GM19099 (cell line): ENCODE data around the gene ATP6V0A4.

Experiments
- POLR2A ChIP-seq: IDR thresholded peaks from 3 replicates; pipeline ENCODE4 v1.6.1; 2011; ENCODE audit warnings: low read depth; ENCODE audit not compliant: insufficient read length; ENCODE audit errors: extremely low read depth

ATP6V0A4 gene

DNA sequence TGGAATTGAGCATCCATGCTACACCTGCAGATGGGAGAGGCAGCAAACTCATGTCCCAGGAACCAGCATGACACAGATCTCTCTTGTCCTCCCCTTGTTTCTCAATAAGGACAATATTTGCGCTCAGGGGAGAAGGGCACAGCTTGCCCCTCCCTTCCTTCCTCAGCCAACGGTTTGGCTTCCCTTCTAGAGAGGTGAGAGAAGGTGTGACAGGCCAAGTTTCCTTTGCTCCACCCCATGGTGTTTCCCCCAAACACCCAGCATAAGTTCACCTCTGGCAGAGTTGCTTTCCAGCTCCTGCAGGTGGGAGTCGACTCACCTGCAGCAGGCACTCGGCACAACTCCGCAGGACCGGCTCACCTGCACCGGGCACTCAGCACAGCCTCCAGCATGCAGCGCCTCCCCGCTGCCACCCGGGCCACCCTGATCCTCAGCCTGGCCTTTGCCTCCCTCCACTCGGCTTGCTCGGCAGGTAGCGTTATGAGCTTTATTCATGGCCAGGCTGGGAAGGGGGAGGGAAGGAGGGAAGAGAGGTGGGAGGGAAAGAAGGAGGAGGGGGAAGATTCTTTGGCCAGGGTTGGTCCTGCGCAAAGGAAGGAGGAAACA lies at the start of gene ATP6V0A4, which contains the start of gene TMEM213:
ATP6V0A4 (minus strand) TSS at position 482 of the 606 bp plus-strand sequence. CDS start 26,949 bp downstream, outside the sequence.
TMEM213 (plus strand) TSS at position 280 of the 606 bp plus-strand sequence; CDS start at position 391, 111 bp downstream.
- TF ChIP-seq POLR2A, result no peak

DNA sequence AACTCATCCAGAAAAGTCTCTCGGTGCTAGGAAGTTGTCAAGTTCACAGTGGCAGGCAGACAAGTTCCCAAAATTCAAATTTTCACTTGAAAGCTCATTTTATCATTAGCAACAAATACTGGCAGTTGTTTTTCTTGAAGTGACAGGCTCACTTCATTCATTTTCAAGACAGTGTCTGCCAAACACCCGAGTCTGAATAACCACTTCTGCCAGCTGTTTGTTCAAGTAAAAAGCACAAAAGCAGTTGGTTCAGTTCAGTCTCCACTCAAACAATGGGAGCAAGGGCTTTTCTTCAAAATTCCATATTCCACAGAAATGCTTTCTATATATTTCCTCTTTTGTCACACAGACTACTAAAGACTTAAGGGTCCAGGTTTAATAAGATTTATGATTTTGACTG lies 47.7 kb upstream of the ATP6V0A4 start:
- no peak for TF ChIP-seq POLR2A

DNA sequence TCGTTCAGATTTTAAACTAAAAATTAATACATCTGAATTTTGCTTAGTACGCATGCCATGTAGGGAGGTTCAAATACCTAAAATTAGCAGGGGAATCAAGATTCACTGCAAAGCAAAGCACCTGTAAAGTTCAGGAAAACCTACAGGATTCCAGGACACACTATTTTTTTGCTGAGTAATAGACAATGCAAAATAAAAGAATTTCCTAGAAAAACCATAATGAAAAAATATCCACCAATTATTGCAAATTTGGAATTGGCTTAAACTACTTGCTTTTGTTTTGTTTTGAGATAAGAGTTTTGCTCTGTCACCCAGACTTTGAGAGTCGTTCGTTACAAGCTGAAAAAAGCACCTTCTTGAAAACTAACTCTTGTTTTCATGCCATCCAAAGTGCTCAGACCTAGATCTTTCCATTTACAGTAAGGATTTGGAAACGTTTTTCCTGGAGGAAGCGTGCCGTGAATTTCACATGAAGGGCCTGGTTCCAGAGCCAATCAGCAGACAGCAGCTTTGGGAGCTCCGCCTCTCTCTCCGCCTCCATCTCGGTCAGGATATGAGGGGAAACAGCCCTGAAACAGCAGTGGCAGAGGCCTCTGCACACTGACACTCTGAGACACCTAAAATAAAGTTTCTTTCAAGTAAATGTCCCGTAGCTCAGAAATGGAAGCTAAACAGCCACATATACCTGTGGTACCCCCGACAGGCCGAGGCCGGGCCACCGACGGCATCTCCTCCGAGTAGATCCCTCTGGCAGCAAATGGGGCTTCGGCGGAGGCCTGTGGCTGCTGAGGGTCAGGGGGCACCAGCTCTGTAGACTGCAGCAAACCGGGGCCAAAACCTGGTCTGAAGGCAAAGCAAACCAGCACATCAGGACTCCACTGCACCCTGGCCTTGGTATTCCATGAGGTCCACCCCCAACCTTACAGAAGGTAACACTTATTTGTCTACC lies 45.9 kb upstream of the ATP6V0A4 start:
- no peak for TF ChIP-seq POLR2A

DNA sequence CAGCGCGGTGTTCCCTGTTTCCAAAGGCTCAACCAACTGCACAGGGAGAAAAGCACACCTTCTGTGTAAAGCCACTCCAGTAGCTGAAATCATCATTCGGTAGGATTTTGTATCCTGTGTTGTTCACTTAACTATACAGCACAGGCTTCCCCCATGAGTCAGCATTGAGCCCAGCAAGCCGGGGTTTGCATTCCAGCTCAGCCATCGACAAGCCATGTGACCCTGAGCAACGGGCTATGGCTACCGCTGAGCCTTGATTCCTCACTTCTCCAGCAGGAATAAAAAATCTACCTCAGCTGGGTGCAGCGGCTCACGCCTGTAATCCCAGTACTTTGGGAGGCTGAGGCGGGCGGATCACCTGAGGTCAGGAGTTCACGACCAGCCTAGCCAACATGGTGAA lies 44.1 kb upstream of the ATP6V0A4 start:
- no peak for TF ChIP-seq POLR2A

DNA sequence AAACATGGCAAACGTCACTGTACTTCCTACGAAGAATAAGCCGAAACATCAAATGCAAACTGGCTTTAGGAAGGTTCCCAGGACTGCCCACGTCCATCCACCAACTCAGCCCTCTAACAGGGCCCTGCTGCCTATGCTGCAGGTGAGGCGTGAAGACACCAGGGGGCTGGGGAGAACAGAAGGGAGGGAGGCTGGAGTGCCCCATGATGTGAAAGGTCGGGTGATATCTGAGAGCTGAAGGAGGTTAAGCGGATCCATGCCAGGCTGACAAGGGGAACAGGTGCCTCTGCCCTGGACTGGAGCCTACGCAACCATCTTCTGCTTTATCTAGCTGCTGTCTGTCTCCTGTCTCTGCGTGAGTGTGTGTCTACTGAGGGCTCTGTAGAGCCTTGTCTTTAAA lies 40.2 kb upstream of the ATP6V0A4 start:
- TF ChIP-seq POLR2A, result no peak

DNA sequence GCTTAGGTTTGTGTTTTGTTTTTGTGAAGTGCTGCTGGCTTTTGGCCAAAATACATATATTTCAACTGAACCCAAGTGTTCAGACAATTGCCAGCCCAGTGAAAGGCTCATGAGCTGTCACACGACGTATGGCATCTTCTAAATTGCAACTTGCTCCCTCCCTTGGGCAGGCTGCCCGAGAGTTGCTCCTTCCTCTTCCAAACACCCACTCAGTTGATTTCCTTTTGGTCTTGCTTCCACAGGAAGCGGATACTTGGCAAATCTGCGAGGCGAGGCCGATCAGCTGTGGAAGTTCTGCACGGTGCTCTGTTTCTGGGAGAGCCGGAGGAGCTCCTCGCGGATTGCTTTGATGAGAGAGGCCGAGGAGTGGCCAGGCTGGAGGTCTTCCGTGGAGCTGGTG lies 39.6 kb upstream of the ATP6V0A4 start:
- no peak for TF ChIP-seq POLR2A

DNA sequence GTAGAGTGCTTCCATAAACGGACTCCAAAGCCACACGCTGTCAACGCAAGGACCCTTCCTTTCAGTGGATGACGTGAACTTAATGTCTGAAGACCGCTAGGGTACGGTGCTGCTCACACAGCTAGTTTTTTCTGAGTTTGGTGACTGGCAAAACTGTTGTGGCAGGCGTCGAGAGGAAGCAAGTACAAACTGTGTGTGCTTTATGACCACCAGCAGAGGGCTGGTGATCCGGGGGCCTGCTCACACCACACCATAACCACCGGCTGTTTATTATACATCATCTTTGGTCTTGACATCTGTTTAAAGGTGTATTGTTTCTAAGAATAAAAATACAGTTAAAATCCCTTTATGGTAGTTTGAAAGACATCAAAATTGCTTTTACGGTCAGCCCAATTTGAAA lies 37.1 kb upstream of the ATP6V0A4 start:
- no peak for TF ChIP-seq POLR2A

DNA sequence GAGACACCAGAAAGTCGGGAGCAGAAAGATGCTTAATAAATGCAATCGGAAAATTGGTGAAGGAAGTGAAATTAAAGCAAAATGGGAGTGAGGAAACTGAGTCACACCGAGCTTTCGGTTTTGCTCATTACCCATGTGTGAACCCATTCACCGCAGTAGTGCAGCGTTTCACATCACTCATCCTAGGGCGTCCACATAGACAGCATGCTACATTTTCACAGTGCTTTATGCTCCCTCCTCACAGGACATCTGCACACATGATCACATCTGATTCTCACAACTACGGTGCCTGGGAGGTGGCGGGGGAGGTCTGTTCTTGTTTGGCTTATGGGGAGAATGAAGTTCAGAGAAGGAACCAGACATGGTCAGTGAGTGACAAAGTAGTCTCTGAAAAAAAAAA lies 36.6 kb upstream of the ATP6V0A4 start:
- no peak for TF ChIP-seq POLR2A

DNA sequence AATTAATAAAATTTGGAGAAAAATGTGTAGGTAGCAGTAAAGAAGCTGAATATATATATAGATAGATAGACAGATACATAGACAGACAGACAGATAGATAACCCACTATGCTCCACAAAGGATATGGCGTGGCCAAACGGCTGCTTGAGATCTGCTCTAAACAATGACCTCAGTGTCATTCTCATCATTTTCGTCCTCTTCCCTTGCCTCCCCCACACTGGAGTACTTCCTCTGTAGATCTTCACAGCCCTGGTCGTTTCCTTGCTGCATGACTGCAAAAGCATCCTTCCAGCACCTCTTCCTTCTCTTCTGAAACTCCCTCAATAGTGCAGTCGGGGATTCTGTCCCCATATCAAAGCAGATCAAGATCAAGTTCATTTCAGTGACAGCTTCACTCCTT lies 35.6 kb upstream of the ATP6V0A4 start:
- no peak for TF ChIP-seq POLR2A

DNA sequence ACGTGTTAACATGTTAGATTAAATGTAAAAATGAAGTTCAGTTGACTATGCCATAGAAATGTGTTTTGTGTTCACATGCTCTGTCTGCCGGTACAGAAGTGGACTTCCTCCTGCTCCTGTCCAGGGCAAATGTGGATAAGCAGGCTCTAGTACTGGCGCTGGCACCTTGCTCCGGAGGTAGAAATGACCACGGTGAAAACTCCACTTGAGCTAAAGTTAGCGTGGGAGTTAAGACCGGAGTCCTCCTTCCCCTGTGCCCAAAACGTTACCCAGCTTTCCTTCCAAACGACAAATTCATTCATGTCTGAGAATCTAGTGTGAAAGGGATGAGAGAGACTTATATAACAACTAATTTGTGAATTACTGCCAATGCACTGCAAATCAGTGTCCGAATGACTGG lies 35.0 kb upstream of the ATP6V0A4 start:
- no peak for TF ChIP-seq POLR2A

DNA sequence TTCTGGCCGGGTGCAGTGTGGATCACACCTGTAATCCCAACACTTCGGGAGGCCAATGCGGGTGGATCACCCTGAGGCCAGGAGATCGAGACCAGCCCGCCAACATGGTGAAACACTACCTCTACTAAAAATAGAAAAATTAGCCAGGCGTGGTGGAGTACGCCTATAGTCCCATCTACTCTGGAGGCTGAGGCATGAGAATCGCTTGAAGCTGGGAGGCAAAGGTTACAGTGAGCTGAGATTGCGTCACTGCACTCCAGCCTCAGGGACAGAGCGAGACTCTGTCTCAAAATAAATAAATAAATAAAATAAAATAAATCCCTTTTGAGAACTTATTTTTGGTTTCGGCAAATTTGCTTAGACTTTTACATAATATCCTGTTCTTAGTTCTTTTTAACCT lies 31.3 kb upstream of the ATP6V0A4 start:
- no peak for TF ChIP-seq POLR2A

DNA sequence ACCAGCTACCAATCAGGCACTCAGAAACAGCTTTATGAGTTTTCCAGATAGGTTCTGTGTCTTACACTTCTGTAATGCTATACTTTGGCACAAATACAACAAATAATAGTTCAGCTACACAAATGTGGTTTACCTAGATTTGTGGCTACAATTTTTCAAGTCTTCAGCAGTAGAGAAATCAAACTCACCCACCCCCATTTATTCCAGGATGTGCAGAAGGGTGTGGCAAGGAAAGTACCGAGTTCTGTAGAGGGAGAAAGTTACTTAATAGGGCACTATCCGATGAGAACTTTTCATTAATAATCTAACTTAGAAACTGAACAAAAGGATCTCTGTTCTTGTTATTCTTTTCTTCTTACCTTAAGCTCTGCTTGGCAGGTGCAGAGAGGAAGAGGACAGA lies 30.3 kb upstream of the ATP6V0A4 start:
- TF ChIP-seq POLR2A, result no peak

DNA sequence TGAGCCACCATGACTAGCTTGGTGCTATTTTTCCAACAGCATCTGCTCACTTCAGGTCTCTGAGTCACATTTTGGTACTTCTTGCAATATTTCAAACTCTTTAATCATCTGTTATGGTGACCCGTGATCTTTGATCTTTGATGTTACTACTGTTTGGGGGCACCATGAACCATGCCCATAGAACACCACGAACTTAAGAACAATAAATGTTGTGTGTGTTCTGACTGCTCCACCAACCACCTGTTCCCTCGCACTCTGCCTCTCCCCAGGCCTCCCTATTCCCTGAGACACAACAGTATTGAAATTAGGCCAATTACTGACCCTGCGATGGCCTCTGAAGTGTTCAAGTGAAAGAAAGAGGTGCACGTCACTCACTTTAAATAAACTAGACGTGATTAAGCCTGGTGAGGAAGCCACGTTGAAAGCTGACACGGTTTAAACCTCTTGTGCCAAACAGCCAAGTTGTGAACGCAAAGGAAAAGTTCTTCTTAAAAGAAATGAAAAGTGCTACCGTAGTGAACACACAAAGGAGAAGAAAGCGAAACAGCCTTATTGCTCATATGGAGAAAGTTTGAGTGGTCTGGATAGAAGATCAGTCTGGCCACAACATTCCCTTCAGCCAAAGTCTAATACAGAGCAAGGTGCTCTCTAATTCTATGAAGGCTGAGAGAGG lies 27.2 kb upstream of the ATP6V0A4 start:
- no peak for TF ChIP-seq POLR2A

DNA sequence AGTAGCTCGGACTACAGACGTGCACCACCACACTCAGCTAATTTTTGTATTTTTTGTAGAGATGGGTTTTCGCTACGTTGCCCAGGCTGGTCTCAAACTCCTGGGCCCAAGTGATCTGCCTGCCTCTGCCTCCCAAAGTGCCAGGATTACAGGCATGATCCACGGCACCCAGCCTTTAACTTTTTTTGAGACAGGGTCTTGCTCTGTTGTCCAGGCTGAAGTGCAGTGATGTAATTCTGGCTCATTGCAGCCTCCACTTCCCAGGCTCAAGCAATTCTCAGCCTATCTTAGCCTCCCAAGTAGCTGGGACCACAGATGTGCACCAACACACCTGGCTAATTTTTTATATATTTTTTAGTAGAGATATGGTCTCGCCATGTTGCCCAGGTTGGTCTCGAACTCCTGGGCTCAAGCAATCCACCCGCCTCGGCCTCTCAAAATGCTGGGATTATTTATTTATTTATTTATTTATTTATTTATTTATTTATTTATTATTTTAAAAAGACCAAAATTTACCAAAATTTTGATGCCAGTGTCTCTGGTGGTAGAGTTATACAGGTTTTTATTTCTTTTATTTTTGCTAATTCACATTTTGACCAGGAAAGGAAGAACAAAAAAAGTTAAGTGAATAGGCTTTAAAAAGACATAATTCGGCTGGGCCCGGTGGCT lies 25.0 kb upstream of the ATP6V0A4 start:
- no peak for TF ChIP-seq POLR2A

DNA sequence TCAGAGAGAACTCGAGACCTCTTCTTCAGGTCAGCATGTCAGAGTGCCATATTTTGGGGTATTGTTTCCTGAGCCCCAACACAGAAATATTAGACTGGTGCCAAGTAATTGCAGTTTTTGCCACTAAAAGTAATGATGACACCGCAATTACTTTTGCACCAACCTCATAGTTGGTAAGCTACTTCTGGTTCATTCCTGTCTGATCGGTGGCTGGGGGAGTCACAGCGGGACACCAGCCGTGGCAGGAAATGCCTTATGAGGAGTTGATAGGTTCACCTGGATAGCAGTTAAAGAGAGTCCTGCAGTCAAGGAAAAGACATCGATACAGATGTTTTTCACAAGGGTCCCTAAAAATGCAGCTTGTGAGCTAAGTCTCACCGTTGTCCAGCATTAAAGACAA lies 23.9 kb upstream of the ATP6V0A4 start:
- TF ChIP-seq POLR2A, result no peak

DNA sequence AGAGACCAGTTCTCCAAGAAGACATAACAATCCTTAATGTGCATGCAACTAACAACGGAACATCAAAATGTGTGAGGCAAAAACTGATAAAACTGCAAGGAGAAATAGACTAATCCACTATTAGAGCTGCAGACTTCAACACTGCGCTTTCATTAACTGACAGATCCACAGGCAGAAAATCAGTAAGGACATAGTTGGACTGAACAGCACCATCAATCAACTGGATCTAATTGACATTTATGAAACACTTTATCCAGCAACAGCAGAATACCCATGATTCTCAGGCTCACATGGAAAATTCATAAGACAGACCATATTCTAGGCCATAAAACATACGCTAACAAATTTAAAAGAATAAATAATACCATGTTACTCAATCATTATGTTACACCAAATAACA lies 21.6 kb upstream of the ATP6V0A4 start:
- no peak for TF ChIP-seq POLR2A

DNA sequence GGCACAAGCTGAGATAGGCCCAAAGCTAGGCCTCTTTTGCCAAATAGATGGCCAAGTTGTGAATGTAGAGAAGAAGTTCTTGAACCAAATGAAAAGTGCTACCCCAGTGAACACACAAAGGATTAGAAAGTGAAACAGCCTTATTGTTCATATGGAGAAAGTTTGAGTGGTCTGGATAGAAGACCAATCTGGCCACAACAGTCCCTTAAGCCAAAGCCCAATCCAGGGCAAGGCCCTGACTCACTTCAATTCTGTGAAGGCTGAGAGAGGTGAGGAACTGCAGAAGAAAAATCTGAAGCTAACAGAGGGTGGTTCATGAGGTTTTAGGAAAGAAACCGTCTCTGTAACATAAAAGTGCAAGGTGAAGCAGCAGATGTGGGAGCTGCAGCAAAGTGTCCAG lies 18.7 kb upstream of the ATP6V0A4 start:
- no peak for TF ChIP-seq POLR2A
